Neural cell (in vitro differentiated cells): ENCODE measurements around the gene STXBP5. TPM values are rescaled to one million over a fixed set of nuclear protein-coding genes. Genes with fewer than 3 reads are reported as not detected.

Experiments used
- H2AFZ ChIP-seq: fragments of 200-600, 300-800 bp; sonication (generic), shearing (Covaris generic); 2 replicates; pipeline ENCODE4 v1.6.0; 2014; ENCODE audit warnings: low read depth, mild to moderate bottlenecking, antibody characterized with exemption, low read length, moderate library complexity
- H3F3A ChIP-seq: fragments of 200-600 bp; shearing (Covaris generic); 2 replicates; pipeline ENCODE4 v1.6.1; 2016; ENCODE audit warnings: mild to moderate bottlenecking, moderate library complexity, mixed read lengths, antibody characterized with exemption, low read length; ENCODE audit not compliant: insufficient read depth, poor library complexity, severe bottlenecking
- H3K27ac ChIP-seq: fragments of 200-600, 300-800 bp; sonication (generic), shearing (Covaris generic); 2 replicates; pipeline ENCODE4 v1.5.1; 2014; ENCODE audit warnings: mild to moderate bottlenecking, low read length, moderate library complexity
- H3K27me3 ChIP-seq: fragments of 300-800, 200-600 bp; sonication (generic), shearing (Covaris generic); 2 replicates; pipeline ENCODE4 v1.6.0; 2014; ENCODE audit warnings: mild to moderate bottlenecking, low read depth, low read length, moderate library complexity; ENCODE audit not compliant: insufficient read depth
- H3K36me3 ChIP-seq: fragments of 300-800, 200-600 bp; sonication (generic), shearing (Covaris generic); 2 replicates; pipeline ENCODE4 v1.5.1; 2014; ENCODE audit warnings: mild to moderate bottlenecking, antibody characterized with exemption, low read length, moderate library complexity; ENCODE audit not compliant: insufficient read depth
- H3K4me2 ChIP-seq: fragments of 300-800, 200-600 bp; sonication (generic), shearing (Covaris generic); 2 replicates; pipeline ENCODE4 v1.6.0; 2014; ENCODE audit warnings: mild to moderate bottlenecking, low read length
- H3K4me3 ChIP-seq: fragments of 300-800, 200-600 bp; sonication (generic), shearing (Covaris generic); 2 replicates; pipeline ENCODE4 v1.5.1; 2014; ENCODE audit warnings: mild to moderate bottlenecking, low read length, moderate library complexity
- H3K79me2 ChIP-seq: fragments of 200-600 bp; shearing (Covaris generic); replicated peaks from 2 replicates; pipeline ENCODE4 v1.6.0; 2014; ENCODE audit warnings: mild to moderate bottlenecking, low read length, moderate library complexity; ENCODE audit not compliant: insufficient read depth
- H3K9ac ChIP-seq: fragments of 300-800, 200-600 bp; sonication (generic), shearing (Covaris generic); 2 replicates; pipeline ENCODE4 v1.6.1; 2016; ENCODE audit warnings: mild to moderate bottlenecking, low read length, mixed read lengths
- H3K9me2 ChIP-seq: fragments of 200-600 bp; shearing (Covaris generic); 2 replicates; pipeline ENCODE4 v1.6.1; 2016; ENCODE audit warnings: mild to moderate bottlenecking, low read length, mixed read lengths; ENCODE audit not compliant: insufficient read depth
- H3K9me3 ChIP-seq: fragments of 200-600, 300-800 bp; sonication (generic), shearing (Covaris generic); 2 replicates; pipeline ENCODE4 v1.6.1; 2016; ENCODE audit warnings: mild to moderate bottlenecking, mixed run types, low read length, moderate library complexity, mixed read lengths
- H4K20me1 ChIP-seq: fragments of 200-600 bp; shearing (Covaris generic); 2 replicates; pipeline ENCODE4 v1.6.1; 2016; ENCODE audit warnings: mild to moderate bottlenecking, mixed run types; ENCODE audit not compliant: insufficient read depth
- CTCF ChIP-seq: fragments of 450-650 bp; IDR thresholded peaks from 2 replicates; pipeline ENCODE4 v1.5.1; 2014; ENCODE audit warnings: antibody characterized with exemption, mild to moderate bottlenecking, moderate library complexity; ENCODE audit not compliant: poor library complexity, severe bottlenecking
- EP300 ChIP-seq: fragments of 450-650 bp; conservative IDR thresholded peaks from 2 replicates; pipeline ENCODE4 v1.6.1; 2014; ENCODE audit warnings: antibody characterized with exemption, mild to moderate bottlenecking, moderate library complexity; ENCODE audit not compliant: poor library complexity, severe bottlenecking
- EZH2 ChIP-seq: fragments of 200-600, 300-800 bp; shearing (Covaris generic), sonication (generic); IDR thresholded peaks from 2 replicates; pipeline ENCODE4 v1.6.1; 2014; ENCODE audit warnings: antibody characterized with exemption, low read length, borderline replicate concordance, mild to moderate bottlenecking; ENCODE audit not compliant: insufficient read depth, poor library complexity, severe bottlenecking
- MXI1 ChIP-seq: fragments of 450-650 bp; conservative IDR thresholded peaks from 2 replicates; pipeline ENCODE4 v1.6.1; 2014; ENCODE audit warnings: antibody characterized with exemption, mild to moderate bottlenecking; ENCODE audit not compliant: poor library complexity, severe bottlenecking
- POLR2AphosphoS5 ChIP-seq: IDR thresholded peaks from 2 replicates; pipeline ENCODE4 v1.6.1; 2012
- RAD21 ChIP-seq: fragments of 450-650 bp; conservative IDR thresholded peaks from 2 replicates; pipeline ENCODE4 v1.6.1; 2014; ENCODE audit warnings: antibody characterized with exemption, mild to moderate bottlenecking, moderate library complexity
- REST ChIP-seq: IDR thresholded peaks from 2 replicates; pipeline ENCODE4 v1.6.1; 2012; ENCODE audit warnings: borderline replicate concordance
- SMC3 ChIP-seq: fragments of 450-650 bp; conservative IDR thresholded peaks from 2 replicates; pipeline ENCODE4 v1.6.1; 2014; ENCODE audit warnings: antibody characterized with exemption, mild to moderate bottlenecking, moderate library complexity; ENCODE audit not compliant: poor library complexity
- TAF1 ChIP-seq: IDR thresholded peaks from 2 replicates; pipeline ENCODE4 v1.6.1; 2012; ENCODE audit warnings: low read depth
- polyA plus RNA-seq: library from polyadenylated mRNA; depleted of rRNA; stranded (reverse); fragments of >200 nt; gene quantifications from 2 replicates; pipeline ENCODE4 v1.2.3, GENCODE V29; 2014

The STXBP5 gene
- polyA plus RNA-seq, 1 donor from 2014 or later: 56.4 TPM

GRCh38 chr6:147268254-147268653 lies 64.0 kb downstream of the STXBP5 start:
- Histone ChIP-seq H3K79me2 (no peaks in the 10 kb centered on the region), H2AFZ (no peak overlapping the region), H3K27me3 (no peaks in the 10 kb centered on the region), H3K9ac (no peak overlapping the region), H3K36me3 (peaks cover 11% of the 10 kb centered on the region), H3K9me3 (no peaks in the 10 kb centered on the region), H3K27ac (no peak overlapping the region), H3K9me2 (no peaks in the 10 kb centered on the region), H4K20me1 (no peaks in the 10 kb centered on the region), H3K4me2 (no peak overlapping the region), H3K4me3 (no peak overlapping the region), H3F3A (no peaks in the 10 kb centered on the region)
- TF ChIP-seq TAF1: no peak
- TF ChIP-seq SMC3: no peak

GRCh38 chr6:147274012-147274411 lies 69.8 kb downstream of the STXBP5 start:
- H3F3A ChIP-seq: no peaks in the 10 kb centered on the region
- H4K20me1 ChIP-seq: no peaks in the 10 kb centered on the region
- H3K9ac ChIP-seq: no peak overlapping the region
- TF ChIP-seq EP300 (no peak), EZH2 (no peak), REST (no peak), RAD21 (no peak), TAF1 (no peak), POLR2AphosphoS5 (no peak), SMC3 (no peak), MXI1 (no peak), CTCF (no peak)
- no peak overlapping the region for H3K4me2 ChIP-seq
- H3K27me3 ChIP-seq: no peaks in the 10 kb centered on the region
- no peaks in the 10 kb centered on the region for H3K9me3 ChIP-seq
- no peak overlapping the region for H3K27ac ChIP-seq
- peaks cover 10% of the 10 kb centered on the region for H3K36me3 ChIP-seq
- no peak overlapping the region for H2AFZ ChIP-seq
- H3K4me3 ChIP-seq: no peak overlapping the region
- H3K79me2 ChIP-seq: no peaks in the 10 kb centered on the region
- H3K9me2 ChIP-seq: no peaks in the 10 kb centered on the region

- no peaks in the 10 kb centered on the region for H4K20me1 ChIP-seq
- no peak overlapping the region for H3K9ac ChIP-seq
- no peak overlapping the region for H3K4me3 ChIP-seq
- no peak overlapping the region for H3K27ac ChIP-seq
- H3F3A ChIP-seq: no peaks in the 10 kb centered on the region
- no peak overlapping the region for H3K4me2 ChIP-seq
- no peaks in the 10 kb centered on the region for H3K79me2 ChIP-seq
- H3K27me3 ChIP-seq: no peaks in the 10 kb centered on the region
- H3K9me3 ChIP-seq: no peaks in the 10 kb centered on the region
- no peaks in the 10 kb centered on the region for H3K9me2 ChIP-seq
- H3K36me3 ChIP-seq: peaks cover 10% of the 10 kb centered on the region
- no peak overlapping the region for H2AFZ ChIP-seq
- TF ChIP-seq RAD21 (no peak), REST (no peak), MXI1 (no peak), CTCF (no peak), EP300 (no peak), SMC3 (no peak), POLR2AphosphoS5 (no peak), EZH2 (no peak), TAF1 (no peak)
These were observed 70.6 kb downstream of the STXBP5 start for GRCh38 chr6:147274776-147275175.
